WTC11 (cell line): ENCODE data around the gene RWDD4. TPM values are rescaled to one million over a fixed set of nuclear protein-coding genes. Genes with fewer than 3 reads are reported as not detected.

Experiments
- ATAC-seq: fragments of 200-7000 bp; cut with Tn5 transposase; 2 replicates; pipeline ENCODE4 v1.10.0; 2021; ENCODE audit warnings: mild to moderate bottlenecking, moderate library complexity
- CTCF ChIA-PET: fragments of 300-600 bp; sonication (Branson Sonifier 250); formaldehyde crosslinking; loops from one replicate; lab custom pipeline; 2021; ENCODE audit warnings: antibody characterized with exemption; lab: Charles Lee
- POLR2A ChIA-PET: fragments of 350-600 bp; sonication (Branson Sonifier 250); formaldehyde crosslinking; loops from one replicate; lab custom pipeline; 2021; ENCODE audit warnings: antibody characterized with exemption; lab: Charles Lee
- DNase-seq: peaks from one replicate; pipeline ENCODE4 v3.0.0; 2021; ENCODE audit warnings: low spot score
- H3K27ac Mint-ChIP-seq: 2 replicates; pipeline ENCODE4 v1.8.0; 2021; ENCODE audit warnings: mixed read lengths
- H3K27me3 Mint-ChIP-seq: 2 replicates; pipeline ENCODE4 v1.8.0; 2021; ENCODE audit warnings: low read depth, mild to moderate bottlenecking, moderate library complexity, mixed read lengths
- H3K36me3 Mint-ChIP-seq: 2 replicates; pipeline ENCODE4 v1.8.0; 2021; ENCODE audit warnings: mixed read lengths
- H3K4me1 Mint-ChIP-seq: 2 replicates; pipeline ENCODE4 v1.8.0; 2022; ENCODE audit warnings: mixed read lengths
- H3K4me3 Mint-ChIP-seq: 2 replicates; pipeline ENCODE4 v1.8.0; 2021; ENCODE audit warnings: mild to moderate bottlenecking, moderate library complexity, mixed read lengths
- H3K9me3 Mint-ChIP-seq: 2 replicates; pipeline ENCODE4 v1.8.0; 2021; ENCODE audit warnings: mixed read lengths
- ELF4 ChIP-seq: sonication (generic); formaldehyde crosslinking; IDR thresholded peaks from 2 replicates; pipeline ENCODE4 v1.8.1; 2022; ENCODE audit warnings: low read depth, mild to moderate bottlenecking, moderate library complexity, missing genetic modification reagents
- FOXJ3 ChIP-seq: sonication (generic); formaldehyde crosslinking; IDR thresholded peaks from 2 replicates; pipeline ENCODE4 v1.9.0; 2021; ENCODE audit warnings: missing genetic modification reagents, mild to moderate bottlenecking, borderline replicate concordance
- HMGA2 ChIP-seq: fragments of 250-450 bp; sonication (Bioruptor Pico); IDR thresholded peaks from 2 replicates; pipeline ENCODE4 v1.4.0; 2021; ENCODE audit warnings: mild to moderate bottlenecking, moderate library complexity
- MYBL2 ChIP-seq: sonication (generic); formaldehyde crosslinking; IDR thresholded peaks from 2 replicates; pipeline ENCODE4 v1.8.1; 2023; ENCODE audit warnings: mild to moderate bottlenecking, moderate library complexity, missing genetic modification reagents
- RORB ChIP-seq: fragments of 250-450 bp; sonication (Bioruptor Pico); IDR thresholded peaks from 2 replicates; pipeline ENCODE4 v1.9.0; 2021; ENCODE audit warnings: mild to moderate bottlenecking
- SP1 ChIP-seq: sonication (generic); formaldehyde crosslinking; conservative IDR thresholded peaks from 2 replicates; pipeline ENCODE4 v1.8.1; 2022; ENCODE audit warnings: missing genetic modification reagents
- ZNF219 ChIP-seq: sonication (generic); formaldehyde crosslinking; IDR thresholded peaks from 2 replicates; pipeline ENCODE4 v1.8.0; 2023; ENCODE audit warnings: missing genetic modification reagents, mild to moderate bottlenecking, borderline replicate concordance
- ZNF416 ChIP-seq: fragments of 250-450 bp; sonication (Bioruptor Pico); IDR thresholded peaks from 2 replicates; pipeline ENCODE4 v1.9.0; 2021; ENCODE audit warnings: mild to moderate bottlenecking, inconsistent platforms
- total RNA-seq: library from RNA; stranded (reverse); gene quantifications from 3 replicates; pipeline ENCODE4 v1.2.3, GENCODE V29; 2021
- TF ChIP-seq, protein P1 (sequence below): sonication (generic); formaldehyde crosslinking; IDR thresholded peaks from 2 replicates; pipeline ENCODE4 v1.8.1; 2023; ENCODE audit warnings: mild to moderate bottlenecking, missing genetic modification reagents, borderline replicate concordance
- TF ChIP-seq, protein P2 (sequence below): sonication (generic); formaldehyde crosslinking; IDR thresholded peaks from 2 replicates; pipeline ENCODE4 v1.8.1; 2022; ENCODE audit warnings: low read depth, missing genetic modification reagents, borderline replicate concordance
- TF ChIP-seq, protein P3 (sequence below): sonication (generic); formaldehyde crosslinking; IDR thresholded peaks from 2 replicates; pipeline ENCODE4 v1.8.1; 2022; ENCODE audit warnings: low read depth, mild to moderate bottlenecking, moderate library complexity, missing genetic modification reagents, borderline replicate concordance
- TF ChIP-seq, protein P4 (sequence below): fragments of 250-450 bp; sonication (Bioruptor Pico); IDR thresholded peaks from 2 replicates; pipeline ENCODE4 v1.9.0; 2021; ENCODE audit warnings: moderate library complexity, mild to moderate bottlenecking, inconsistent platforms, borderline replicate concordance
- TF ChIP-seq, protein P5 (sequence below): sonication (generic); formaldehyde crosslinking; conservative IDR thresholded peaks from 2 replicates; pipeline ENCODE4 v1.8.1; 2022; ENCODE audit warnings: mild to moderate bottlenecking, missing genetic modification reagents

The RWDD4 gene
- total RNA-seq, 1 experiment from 2014 or later = 17.8 TPM

DNA sequence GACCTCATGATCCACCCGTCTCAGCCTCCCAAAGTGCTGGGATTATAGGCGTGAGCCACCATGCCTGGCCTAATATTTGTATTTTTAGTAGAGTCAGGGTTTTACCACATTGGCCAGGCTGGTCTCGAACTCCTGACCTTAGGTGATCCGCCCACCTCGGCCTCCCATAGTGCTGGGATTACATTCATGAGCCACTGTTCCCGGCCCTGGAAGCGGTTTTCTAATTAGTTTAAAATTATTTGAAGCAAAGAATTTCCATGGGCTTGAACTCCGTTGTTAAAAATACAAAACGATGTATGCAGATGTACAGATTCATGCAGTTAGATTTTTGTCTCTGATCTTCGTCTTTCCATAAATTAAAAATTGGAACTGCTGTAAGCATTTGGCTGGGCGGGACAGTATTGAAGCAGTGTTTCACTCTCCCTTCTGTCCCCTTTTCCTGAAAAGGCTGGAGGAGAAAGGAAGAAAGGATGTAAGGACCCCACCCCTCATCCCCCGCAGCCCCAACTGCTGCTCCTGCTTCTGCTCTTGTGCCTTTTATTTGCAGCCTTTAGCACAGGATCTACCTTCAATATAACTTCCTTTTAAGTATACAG, 12.1 kb upstream of the RWDD4 start:
- Mint-ChIP-seq H3K9me3 (no peaks in the 10 kb centered on the region), H3K27ac (no peak overlapping the region), H3K36me3 (peaks cover 38% of the 10 kb centered on the region)

DNA sequence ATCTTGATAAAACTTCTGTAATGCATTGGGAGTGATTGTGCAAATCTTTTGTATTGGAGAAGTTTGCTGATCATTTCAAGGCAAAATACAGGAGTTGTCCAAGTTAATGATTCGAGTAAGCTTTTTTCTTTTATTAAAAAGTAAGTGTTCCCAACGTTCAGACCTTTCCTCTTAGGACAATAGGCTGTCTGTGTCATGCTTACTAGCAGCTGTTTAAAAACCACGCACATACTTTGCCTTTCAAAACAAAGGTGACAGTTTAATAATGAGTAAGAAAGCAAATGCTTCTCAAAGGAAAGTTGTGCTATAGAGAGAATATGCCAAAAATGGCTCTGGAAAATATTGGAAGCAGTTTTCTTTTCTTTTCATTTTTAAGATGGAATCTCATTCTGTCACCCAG, 11.3 kb upstream of the RWDD4 start:
- ChIA-PET POLR2A (no interaction called here), CTCF (no interaction called here)
- peaks cover 42% of the 10 kb centered on the region for H3K36me3 Mint-ChIP-seq
- TF ChIP-seq FOXJ3 (CRISPR knock-in tag) = no peak
- TF ChIP-seq, protein P1, sequence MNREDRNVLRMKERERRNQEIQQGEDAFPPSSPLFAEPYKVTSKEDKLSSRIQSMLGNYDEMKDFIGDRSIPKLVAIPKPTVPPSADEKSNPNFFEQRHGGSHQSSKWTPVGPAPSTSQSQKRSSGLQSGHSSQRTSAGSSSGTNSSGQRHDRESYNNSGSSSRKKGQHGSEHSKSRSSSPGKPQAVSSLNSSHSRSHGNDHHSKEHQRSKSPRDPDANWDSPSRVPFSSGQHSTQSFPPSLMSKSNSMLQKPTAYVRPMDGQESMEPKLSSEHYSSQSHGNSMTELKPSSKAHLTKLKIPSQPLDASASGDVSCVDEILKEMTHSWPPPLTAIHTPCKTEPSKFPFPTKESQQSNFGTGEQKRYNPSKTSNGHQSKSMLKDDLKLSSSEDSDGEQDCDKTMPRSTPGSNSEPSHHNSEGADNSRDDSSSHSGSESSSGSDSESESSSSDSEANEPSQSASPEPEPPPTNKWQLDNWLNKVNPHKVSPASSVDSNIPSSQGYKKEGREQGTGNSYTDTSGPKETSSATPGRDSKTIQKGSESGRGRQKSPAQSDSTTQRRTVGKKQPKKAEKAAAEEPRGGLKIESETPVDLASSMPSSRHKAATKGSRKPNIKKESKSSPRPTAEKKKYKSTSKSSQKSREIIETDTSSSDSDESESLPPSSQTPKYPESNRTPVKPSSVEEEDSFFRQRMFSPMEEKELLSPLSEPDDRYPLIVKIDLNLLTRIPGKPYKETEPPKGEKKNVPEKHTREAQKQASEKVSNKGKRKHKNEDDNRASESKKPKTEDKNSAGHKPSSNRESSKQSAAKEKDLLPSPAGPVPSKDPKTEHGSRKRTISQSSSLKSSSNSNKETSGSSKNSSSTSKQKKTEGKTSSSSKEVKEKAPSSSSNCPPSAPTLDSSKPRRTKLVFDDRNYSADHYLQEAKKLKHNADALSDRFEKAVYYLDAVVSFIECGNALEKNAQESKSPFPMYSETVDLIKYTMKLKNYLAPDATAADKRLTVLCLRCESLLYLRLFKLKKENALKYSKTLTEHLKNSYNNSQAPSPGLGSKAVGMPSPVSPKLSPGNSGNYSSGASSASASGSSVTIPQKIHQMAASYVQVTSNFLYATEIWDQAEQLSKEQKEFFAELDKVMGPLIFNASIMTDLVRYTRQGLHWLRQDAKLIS (CRISPR knock-in tag) = no peak
- no peak for TF ChIP-seq MYBL2 (CRISPR knock-in tag)
- TF ChIP-seq ZNF416 (CRISPR knock-in tag) = no peak
- no peak for TF ChIP-seq ZNF219 (CRISPR knock-in tag)
- TF ChIP-seq, protein P2, sequence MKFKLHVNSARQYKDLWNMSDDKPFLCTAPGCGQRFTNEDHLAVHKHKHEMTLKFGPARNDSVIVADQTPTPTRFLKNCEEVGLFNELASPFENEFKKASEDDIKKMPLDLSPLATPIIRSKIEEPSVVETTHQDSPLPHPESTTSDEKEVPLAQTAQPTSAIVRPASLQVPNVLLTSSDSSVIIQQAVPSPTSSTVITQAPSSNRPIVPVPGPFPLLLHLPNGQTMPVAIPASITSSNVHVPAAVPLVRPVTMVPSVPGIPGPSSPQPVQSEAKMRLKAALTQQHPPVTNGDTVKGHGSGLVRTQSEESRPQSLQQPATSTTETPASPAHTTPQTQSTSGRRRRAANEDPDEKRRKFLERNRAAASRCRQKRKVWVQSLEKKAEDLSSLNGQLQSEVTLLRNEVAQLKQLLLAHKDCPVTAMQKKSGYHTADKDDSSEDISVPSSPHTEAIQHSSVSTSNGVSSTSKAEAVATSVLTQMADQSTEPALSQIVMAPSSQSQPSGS (CRISPR knock-in tag) = no peak
- TF ChIP-seq ELF4 (CRISPR knock-in tag) = no peak
- ATAC-seq = no peak
- no peak for DNase-seq
- no peaks in the 10 kb centered on the region for H3K27me3 Mint-ChIP-seq
- no peaks in the 10 kb centered on the region for H3K4me1 Mint-ChIP-seq
- no peak overlapping the region for H3K27ac Mint-ChIP-seq
- H3K9me3 Mint-ChIP-seq = no peaks in the 10 kb centered on the region
- no peak overlapping the region for H3K4me3 Mint-ChIP-seq

More for the DNA sequence above, 12.1 kb upstream of the RWDD4 start:
- no peak overlapping the region for H3K4me3 Mint-ChIP-seq
- ChIA-PET POLR2A (no interaction called here), CTCF (no interaction called here)
- DNase-seq = no peak
- H3K4me1 Mint-ChIP-seq = no peaks in the 10 kb centered on the region
- TF ChIP-seq, protein P3, sequence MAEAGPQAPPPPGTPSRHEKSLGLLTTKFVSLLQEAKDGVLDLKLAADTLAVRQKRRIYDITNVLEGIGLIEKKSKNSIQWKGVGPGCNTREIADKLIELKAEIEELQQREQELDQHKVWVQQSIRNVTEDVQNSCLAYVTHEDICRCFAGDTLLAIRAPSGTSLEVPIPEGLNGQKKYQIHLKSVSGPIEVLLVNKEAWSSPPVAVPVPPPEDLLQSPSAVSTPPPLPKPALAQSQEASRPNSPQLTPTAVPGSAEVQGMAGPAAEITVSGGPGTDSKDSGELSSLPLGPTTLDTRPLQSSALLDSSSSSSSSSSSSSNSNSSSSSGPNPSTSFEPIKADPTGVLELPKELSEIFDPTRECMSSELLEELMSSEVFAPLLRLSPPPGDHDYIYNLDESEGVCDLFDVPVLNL (CRISPR knock-in tag) = no peak
- H3K27me3 Mint-ChIP-seq = no peaks in the 10 kb centered on the region
- ATAC-seq = no peak

DNA sequence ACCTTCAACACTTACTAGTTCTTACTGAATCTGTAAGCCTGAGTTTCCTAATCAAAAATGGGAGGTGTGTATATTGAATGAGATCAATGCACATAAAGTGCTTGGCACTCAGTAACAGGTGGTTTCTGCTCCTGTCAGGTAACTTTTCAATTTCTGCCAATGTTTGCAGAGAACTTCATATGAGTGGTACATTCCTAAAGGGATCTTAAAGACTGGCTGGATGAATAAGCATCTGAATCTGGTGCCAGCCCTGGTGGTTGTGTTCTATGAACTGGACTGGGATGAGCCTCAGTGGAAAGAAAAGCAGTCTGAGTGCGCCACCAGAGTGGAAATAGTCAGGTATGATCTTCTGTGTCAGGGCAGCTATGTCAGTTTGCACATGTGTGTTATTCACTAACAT, 7.1 kb upstream of the RWDD4 start:
- Mint-ChIP-seq H3K36me3 (peaks cover 37% of the 10 kb centered on the region), H3K27ac (no peak overlapping the region), H3K27me3 (no peaks in the 10 kb centered on the region), H3K4me1 (no peaks in the 10 kb centered on the region), H3K9me3 (no peaks in the 10 kb centered on the region), H3K4me3 (no peak overlapping the region)
- TF ChIP-seq, protein P4, sequence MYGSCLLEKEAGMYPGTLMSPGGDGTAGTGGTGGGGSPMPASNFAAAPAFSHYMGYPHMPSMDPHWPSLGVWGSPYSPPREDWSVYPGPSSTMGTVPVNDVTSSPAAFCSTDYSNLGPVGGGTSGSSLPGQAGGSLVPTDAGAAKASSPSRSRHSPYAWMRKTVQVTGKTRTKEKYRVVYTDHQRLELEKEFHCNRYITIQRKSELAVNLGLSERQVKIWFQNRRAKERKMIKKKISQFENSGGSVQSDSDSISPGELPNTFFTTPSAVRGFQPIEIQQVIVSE = no peak
- TF ChIP-seq HMGA2 (CRISPR knock-in tag) (no peak), SP1 (CRISPR knock-in tag) (no peak), RORB (no peak)
- TF ChIP-seq, protein P1 (CRISPR knock-in tag) = no peak
- TF ChIP-seq, protein P5, sequence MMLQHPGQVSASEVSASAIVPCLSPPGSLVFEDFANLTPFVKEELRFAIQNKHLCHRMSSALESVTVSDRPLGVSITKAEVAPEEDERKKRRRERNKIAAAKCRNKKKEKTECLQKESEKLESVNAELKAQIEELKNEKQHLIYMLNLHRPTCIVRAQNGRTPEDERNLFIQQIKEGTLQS = no peak
- CTCF ChIA-PET = interaction anchor here (0.6 kb wide), 1 partner anchor 96 kb away, joined by 3 read pairs; no protein-coding TSS in a partner anchor
- POLR2A ChIA-PET = no interaction called here
- ATAC-seq (no peak), DNase-seq (no peak)
